GM21526 (cell line): Measurements from ENCODE around the gene MYL10.
"Not testable (repeated sequence)": the region's sequence is repeated elsewhere in the genome, so short reads cannot be mapped to it uniquely, and the experiment has no call there.

Experiments used
- ATAC-seq: cut with Tn5 transposase; IDR thresholded peaks from one replicate; pipeline ENCODE4 v1.9.1; 2021; ENCODE audit warnings: moderate library complexity; ENCODE audit not compliant: unreplicated experiment, low FRiP score

The MYL10 gene

GRCh38 chr7:101620991-101621390 is 8.1 kb downstream of the MYL10 start:
- no peak for ATAC-seq

GRCh38 chr7:101620395-101620794 is 8.7 kb downstream of the MYL10 start:
- ATAC-seq, result no peak

GRCh38 chr7:101618916-101619315 is 10.2 kb downstream of the MYL10 start:
- ATAC-seq, result no peak

- ATAC-seq, result no peak
Measured at GRCh38 chr7:101618207-101618839, 10.8 kb downstream of the MYL10 start.

- no peak for ATAC-seq
Measured at GRCh38 chr7:101617451-101618206, 11.5 kb downstream of the MYL10 start.

GRCh38 chr7:101615446-101615845 is 13.7 kb downstream of the MYL10 start:
- no peak for ATAC-seq

GRCh38 chr7:101614939-101615302 is 14.2 kb downstream of the MYL10 start:
- ATAC-seq, result no peak

- no peak for ATAC-seq
Measured at GRCh38 chr7:101614098-101614938, 14.8 kb downstream of the MYL10 start.

- ATAC-seq, result no peak
Measured at GRCh38 chr7:101612885-101613515, 16.1 kb downstream of the MYL10 start.

- ATAC-seq, result no peak
Measured at GRCh38 chr7:101608772-101609713, 20.1 kb downstream of the MYL10 start.

- ATAC-seq, result no peak
Measured at GRCh38 chr7:101606498-101606923, 22.6 kb downstream of the MYL10 start.

- ATAC-seq, result no peak
Measured at GRCh38 chr7:101605611-101606497, 23.2 kb downstream of the MYL10 start.

- ATAC-seq, result not testable (repeated sequence)
Measured at GRCh38 chr7:101604934-101605332, 24.2 kb downstream of the MYL10 start.

- ATAC-seq, result no peak
Measured at GRCh38 chr7:101604331-101604933, 24.7 kb downstream of the MYL10 start.

- ATAC-seq, result no peak
Measured at GRCh38 chr7:101602484-101603241, 26.4 kb downstream of the MYL10 start.

- ATAC-seq, result no peak
Measured at GRCh38 chr7:101602082-101602481, 27.0 kb downstream of the MYL10 start.

- ATAC-seq, result no peak
Measured at GRCh38 chr7:101599787-101600186, 29.3 kb downstream of the MYL10 start.
